Progenitor cell of endocrine pancreas (in vitro differentiated cells): ENCODE measurements around the gene IRF5. TPM values are rescaled to one million over a fixed set of nuclear protein-coding genes. Genes with fewer than 3 reads are reported as not detected.
"Not testable (repeated sequence)": the region's sequence is repeated elsewhere in the genome, so short reads cannot be mapped to it uniquely, and the experiment has no call there.

Source experiments
- DNase-seq: peaks from one replicate; pipeline ENCODE4 v3.0.0; 2021; ENCODE audit warnings: low spot score; ENCODE audit not compliant: unreplicated experiment
- H3K27ac Mint-ChIP-seq: 2 replicates; pipeline ENCODE4 v1.8.0; 2021; ENCODE audit warnings: mild to moderate bottlenecking, moderate library complexity, mixed read lengths
- H3K27me3 Mint-ChIP-seq: 2 replicates; pipeline ENCODE4 v1.8.0; 2021; ENCODE audit warnings: mixed read lengths
- H3K36me3 Mint-ChIP-seq: 2 replicates; pipeline ENCODE4 v1.8.0; 2022; ENCODE audit warnings: mixed read lengths; ENCODE audit not compliant: insufficient read depth
- H3K4me1 Mint-ChIP-seq: 2 replicates; pipeline ENCODE4 v1.8.0; 2021; ENCODE audit warnings: low read depth, mixed read lengths
- H3K4me3 Mint-ChIP-seq: 2 replicates; pipeline ENCODE4 v1.8.0; 2021; ENCODE audit warnings: low read depth, mild to moderate bottlenecking, moderate library complexity, mixed read lengths
- H3K9me3 Mint-ChIP-seq: 2 replicates; pipeline ENCODE4 v1.8.0; 2021; ENCODE audit warnings: low read depth, mixed read lengths
- total RNA-seq: library from RNA; stranded (reverse); gene quantifications from 2 replicates; pipeline ENCODE4 v1.2.1, GENCODE V29; 2021
- TF ChIP-seq, protein P1 (sequence below): fragments of 200-600 bp; sonication (generic); IDR thresholded peaks from one replicate; pipeline ENCODE4 v1.5.0; 2021; ENCODE audit warnings: antibody characterized with exemption, mild to moderate bottlenecking; ENCODE audit not compliant: unreplicated experiment

Gene IRF5
- total RNA-seq, 1 donor from 2014 or later, result 0.69 TPM

DNA sequence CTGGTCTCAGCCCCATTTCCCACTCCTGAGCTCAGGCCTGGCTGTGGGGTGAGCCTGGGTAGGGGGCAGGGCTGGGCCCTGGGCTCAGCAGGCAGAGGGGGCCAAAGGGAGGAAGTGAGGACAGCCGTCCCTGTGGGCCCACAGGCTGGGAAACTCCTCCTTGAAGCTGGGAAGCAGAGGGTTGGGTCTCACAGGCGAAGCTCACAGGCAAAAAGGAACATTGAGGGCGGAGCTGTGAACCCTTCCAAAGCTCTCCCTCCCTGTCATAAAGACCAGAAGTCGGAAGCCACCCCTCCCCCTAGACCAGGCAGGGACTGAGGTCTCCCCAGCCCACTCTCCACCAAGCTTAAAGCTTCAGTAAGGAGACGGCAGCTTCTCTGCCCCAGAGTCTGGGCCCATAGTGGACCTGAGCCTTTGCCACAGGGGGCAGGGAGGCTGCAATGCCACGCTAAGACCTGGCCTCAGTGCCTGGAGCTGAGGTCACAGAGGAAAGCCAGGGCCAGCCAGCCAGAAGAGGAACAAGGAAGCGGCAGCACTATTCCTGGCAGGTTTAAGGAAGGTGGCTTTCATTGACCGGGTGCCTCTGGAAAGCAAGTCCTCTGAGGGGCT lies 26.2 kb upstream of the IRF5 start:
- peaks cover 38% of the 10 kb centered on the region for H3K27me3 Mint-ChIP-seq
- H3K4me3 Mint-ChIP-seq, result peak overlapping the region; percentile 74
- TF ChIP-seq, protein P1, sequence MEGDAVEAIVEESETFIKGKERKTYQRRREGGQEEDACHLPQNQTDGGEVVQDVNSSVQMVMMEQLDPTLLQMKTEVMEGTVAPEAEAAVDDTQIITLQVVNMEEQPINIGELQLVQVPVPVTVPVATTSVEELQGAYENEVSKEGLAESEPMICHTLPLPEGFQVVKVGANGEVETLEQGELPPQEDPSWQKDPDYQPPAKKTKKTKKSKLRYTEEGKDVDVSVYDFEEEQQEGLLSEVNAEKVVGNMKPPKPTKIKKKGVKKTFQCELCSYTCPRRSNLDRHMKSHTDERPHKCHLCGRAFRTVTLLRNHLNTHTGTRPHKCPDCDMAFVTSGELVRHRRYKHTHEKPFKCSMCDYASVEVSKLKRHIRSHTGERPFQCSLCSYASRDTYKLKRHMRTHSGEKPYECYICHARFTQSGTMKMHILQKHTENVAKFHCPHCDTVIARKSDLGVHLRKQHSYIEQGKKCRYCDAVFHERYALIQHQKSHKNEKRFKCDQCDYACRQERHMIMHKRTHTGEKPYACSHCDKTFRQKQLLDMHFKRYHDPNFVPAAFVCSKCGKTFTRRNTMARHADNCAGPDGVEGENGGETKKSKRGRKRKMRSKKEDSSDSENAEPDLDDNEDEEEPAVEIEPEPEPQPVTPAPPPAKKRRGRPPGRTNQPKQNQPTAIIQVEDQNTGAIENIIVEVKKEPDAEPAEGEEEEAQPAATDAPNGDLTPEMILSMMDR, result no peak
- no peak overlapping the region for H3K27ac Mint-ChIP-seq
- peaks cover 9% of the 10 kb centered on the region for H3K4me1 Mint-ChIP-seq
- H3K9me3 Mint-ChIP-seq, result no peaks in the 10 kb centered on the region
- DNase-seq, result no peak
- no peaks in the 10 kb centered on the region for H3K36me3 Mint-ChIP-seq

DNA sequence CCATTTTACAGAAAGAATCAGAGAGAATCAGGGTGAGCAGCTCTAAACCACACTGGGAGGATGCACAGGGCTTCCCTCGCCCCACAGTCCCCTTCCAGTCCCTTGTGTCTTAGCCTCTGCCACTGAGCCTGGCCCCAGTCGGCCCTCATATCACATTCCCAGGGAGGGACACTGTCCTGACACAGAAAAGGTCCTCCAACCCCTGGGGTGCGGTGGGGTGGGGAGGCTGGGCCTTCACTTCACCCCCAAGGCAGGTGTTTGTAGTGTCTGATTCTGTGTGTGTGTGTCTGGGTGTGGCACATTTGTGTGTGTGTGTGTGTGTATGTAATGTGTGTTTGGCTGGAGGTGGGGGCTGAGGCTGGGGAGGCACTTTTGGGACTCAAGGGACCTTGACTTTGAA lies 25.4 kb upstream of the IRF5 start:
- peaks cover 9% of the 10 kb centered on the region for H3K4me1 Mint-ChIP-seq
- H3K4me3 Mint-ChIP-seq, result no peak overlapping the region
- DNase-seq, result no peak
- H3K9me3 Mint-ChIP-seq, result no peaks in the 10 kb centered on the region
- TF ChIP-seq, protein P1, result no peak
- H3K36me3 Mint-ChIP-seq, result no peaks in the 10 kb centered on the region
- H3K27ac Mint-ChIP-seq, result no peak overlapping the region
- peaks cover 46% of the 10 kb centered on the region for H3K27me3 Mint-ChIP-seq

DNA sequence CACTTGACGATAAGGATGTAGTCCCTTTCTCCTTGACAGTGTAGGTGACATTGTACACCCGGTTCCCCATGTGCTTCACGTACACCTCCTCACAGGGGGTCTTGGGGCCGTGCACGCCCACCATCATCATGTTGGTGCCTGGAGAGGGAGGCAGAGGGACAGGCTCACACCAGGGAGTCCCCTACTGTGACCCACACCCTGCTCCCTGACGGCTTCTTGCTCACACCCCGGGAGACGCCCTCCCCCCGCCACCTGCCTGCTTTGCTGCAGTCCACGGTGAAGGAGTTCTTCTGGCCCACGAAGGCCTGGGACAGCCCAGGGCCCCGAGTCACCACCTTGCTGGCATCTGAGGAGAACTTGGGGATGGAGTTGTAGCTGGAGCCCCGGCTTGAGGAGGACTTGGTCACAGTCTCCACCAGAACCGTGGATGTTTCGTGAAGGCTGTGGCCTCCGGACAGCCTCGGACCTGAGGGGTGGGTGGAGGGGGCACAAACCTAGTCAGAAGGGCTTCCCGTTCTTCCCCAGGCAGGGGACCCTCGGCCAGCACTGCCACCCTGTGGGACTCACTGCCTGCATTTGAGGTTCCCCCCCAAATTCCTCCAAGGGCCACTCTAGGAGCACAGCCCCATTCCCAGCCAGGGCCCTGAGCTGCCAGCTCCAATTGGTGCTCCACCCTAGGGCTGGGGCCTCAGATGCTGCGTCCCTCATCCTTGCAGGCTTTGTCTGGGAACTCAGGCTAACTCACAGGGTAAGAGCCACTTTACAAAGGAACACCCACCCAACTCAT lies 24.8 kb upstream of the IRF5 start:
- H3K9me3 Mint-ChIP-seq, DNase-seq, H3K36me3 Mint-ChIP-seq, H3K27ac Mint-ChIP-seq, H3K4me1 Mint-ChIP-seq, H3K4me3 Mint-ChIP-seq: not testable (repeated sequence)
- H3K27me3 Mint-ChIP-seq, result peaks cover 49% of the 10 kb centered on the region

DNA sequence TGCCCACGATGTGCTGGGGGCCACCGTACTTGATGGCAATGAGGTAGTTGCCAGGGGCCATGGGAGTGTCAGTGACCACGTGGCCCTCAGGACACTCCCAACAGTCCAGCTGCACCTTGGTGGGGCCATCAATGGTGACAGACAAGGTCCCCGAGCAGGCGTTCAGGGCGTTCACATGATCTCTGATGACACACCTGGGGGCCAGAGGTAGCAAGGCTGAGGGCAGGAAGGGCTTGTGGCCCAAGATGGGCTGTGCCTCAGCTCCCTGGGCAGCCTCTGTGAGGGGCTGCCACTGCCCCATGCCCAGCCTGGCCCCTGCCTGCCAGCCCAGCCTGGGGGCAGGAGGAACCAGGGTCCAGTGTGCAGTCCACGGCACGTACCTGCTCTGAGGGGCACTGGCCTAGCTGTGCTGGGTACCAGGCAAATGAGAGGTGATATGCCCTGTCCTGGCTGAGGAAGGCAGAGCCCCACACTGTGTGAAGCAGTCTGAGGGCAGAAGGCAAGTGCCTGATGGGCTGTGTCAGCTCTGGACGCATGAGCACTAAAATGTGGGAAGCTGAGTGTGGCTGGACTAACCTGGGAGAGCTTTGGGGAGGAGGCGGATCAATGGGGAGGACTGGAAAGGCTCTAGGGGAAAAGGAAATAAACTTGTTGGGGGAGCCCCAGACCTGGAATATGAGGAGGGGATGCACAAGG lies 23.7 kb upstream of the IRF5 start:
- no peak overlapping the region for H3K4me3 Mint-ChIP-seq

DNA sequence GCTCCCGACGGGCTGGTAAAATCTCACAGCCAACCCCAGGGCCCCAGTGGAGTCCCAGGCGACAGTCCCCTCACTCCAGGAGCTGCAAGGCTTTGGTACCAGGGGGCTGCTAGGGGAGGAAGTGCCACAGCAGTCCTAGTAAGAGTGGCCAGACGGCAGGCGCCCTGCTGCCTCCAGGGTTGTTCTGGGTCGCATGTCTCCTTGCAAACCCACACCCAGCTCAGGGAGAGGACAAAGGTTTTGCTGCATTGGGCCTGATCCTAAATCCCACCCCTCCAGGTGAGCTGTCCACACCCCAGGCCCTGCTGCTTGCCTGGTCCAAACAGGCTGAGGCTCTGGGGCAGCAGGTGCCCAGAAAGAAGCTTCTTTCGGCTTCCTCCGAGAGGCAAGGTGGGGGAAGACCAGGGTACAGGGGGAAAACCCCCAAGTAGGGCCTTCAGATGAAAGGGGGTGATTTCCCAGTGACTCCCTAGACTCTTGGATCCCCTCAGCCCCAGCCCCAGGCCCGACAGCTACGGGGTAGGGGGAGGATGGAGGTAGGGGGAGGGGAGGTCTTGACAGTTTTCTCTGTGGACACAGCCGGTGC lies 23.1 kb upstream of the IRF5 start:
- H3K27ac Mint-ChIP-seq, result no peak overlapping the region
- no peak for DNase-seq
- peaks cover 6% of the 10 kb centered on the region for H3K4me1 Mint-ChIP-seq
- H3K36me3 Mint-ChIP-seq, result no peaks in the 10 kb centered on the region
- no peaks in the 10 kb centered on the region for H3K9me3 Mint-ChIP-seq
- no peak overlapping the region for H3K4me3 Mint-ChIP-seq
- TF ChIP-seq, protein P1, result no peak
- peaks cover 57% of the 10 kb centered on the region for H3K27me3 Mint-ChIP-seq

More for the DNA sequence above, 23.7 kb upstream of the IRF5 start:
- H3K36me3 Mint-ChIP-seq, result no peaks in the 10 kb centered on the region
- no peaks in the 10 kb centered on the region for H3K9me3 Mint-ChIP-seq
- no peak for DNase-seq
- no peak overlapping the region for H3K27ac Mint-ChIP-seq
- TF ChIP-seq, protein P1, result no peak
- peaks cover 9% of the 10 kb centered on the region for H3K4me1 Mint-ChIP-seq
- peaks cover 56% of the 10 kb centered on the region for H3K27me3 Mint-ChIP-seq
